Caco-2 (cell line): ENCODE data around the gene TELO2. TPM values are rescaled to one million over a fixed set of nuclear protein-coding genes. Genes with fewer than 3 reads are reported as not detected.

ENCODE experiments used
- BruUV-seq: library from RNA; stranded (reverse); fragments of 400-500 nt; replicated peaks from 2 replicates; lab custom pipeline; 2021; lab: Mats Ljungman, UMichigan
- CTCF ChIA-PET: fragments of 300-600 bp; sonication (Branson Sonifier 250); formaldehyde crosslinking; loops from one replicate; lab custom pipeline; 2022; ENCODE audit warnings: antibody characterized with exemption; lab: Charles Lee
- POLR2A ChIA-PET: fragments of 300-600 bp; sonication (Branson Sonifier 250); formaldehyde crosslinking; loops from one replicate; lab custom pipeline; 2022; ENCODE audit warnings: antibody characterized with exemption; lab: Charles Lee
- DNase-seq, 2 experiments: peaks; one replicate each; pipeline versions ENCODE4 v3.0.0 to v3.0.0-alpha.2; 2020 to 2022
- H3K27me3 ChIP-seq: replicated peaks from 2 replicates; pipeline ENCODE4 v1.6.0; 2011; ENCODE audit warnings: low read length; ENCODE audit not compliant: control insufficient read depth, insufficient read depth
- H3K36me3 ChIP-seq: 2 replicates; pipeline ENCODE4 v1.5.1; 2011; ENCODE audit warnings: low read length; ENCODE audit not compliant: control insufficient read depth, insufficient read depth
- H3K4me1 ChIP-seq: fragments of 250-450 bp; sonication (Bioruptor Pico); 2 replicates; pipeline ENCODE4 v1.5.1; 2020; ENCODE audit warnings: mild to moderate bottlenecking
- H3K4me3 ChIP-seq: 2 replicates; pipeline ENCODE4 v1.5.1; 2011; ENCODE audit warnings: low read depth, mild to moderate bottlenecking, control low read depth, low read length
- H3K9me3 ChIP-seq: fragments of 250-450 bp; sonication (Bioruptor Pico); 2 replicates; pipeline ENCODE4 v1.5.1; 2020; ENCODE audit warnings: mild to moderate bottlenecking, moderate library complexity
- H3K27ac Mint-ChIP-seq: one replicate; pipeline ENCODE4 v1.8.0; 2022; ENCODE audit warnings: mixed read lengths; ENCODE audit not compliant: unreplicated experiment
- H3K27me3 Mint-ChIP-seq: one replicate; pipeline ENCODE4 v1.8.0; 2022; ENCODE audit warnings: mixed read lengths; ENCODE audit not compliant: insufficient read depth, unreplicated experiment
- H3K36me3 Mint-ChIP-seq: one replicate; pipeline ENCODE4 v1.8.0; 2022; ENCODE audit warnings: mild to moderate bottlenecking, mixed read lengths; ENCODE audit not compliant: insufficient read depth, unreplicated experiment
- H3K4me1 Mint-ChIP-seq: one replicate; pipeline ENCODE4 v1.8.0; 2022; ENCODE audit warnings: low read depth, mixed read lengths; ENCODE audit not compliant: unreplicated experiment
- H3K4me3 Mint-ChIP-seq: one replicate; pipeline ENCODE4 v1.8.0; 2022; ENCODE audit warnings: mild to moderate bottlenecking, moderate library complexity, mixed read lengths; ENCODE audit not compliant: unreplicated experiment
- H3K9me3 Mint-ChIP-seq: one replicate; pipeline ENCODE4 v1.8.0; 2022; ENCODE audit warnings: mixed read lengths; ENCODE audit not compliant: unreplicated experiment
- intact Hi-C: fragments of 100-400 bp; cut with micrococcal nuclease; formaldehyde crosslinking; loops from one replicate; pipeline ENCODE4 v1.10.0; 2022; ENCODE audit not compliant: unreplicated experiment
- total RNA-seq: library from RNA; stranded (reverse); gene quantifications from 2 replicates; pipeline ENCODE4 v1.2.3, GENCODE V29; 2022
- TF ChIP-seq, protein P1 (sequence below), 2 experiments: fragments of 200-600 bp in 1 of 2; IDR thresholded peaks; 1 replicate in 1 of 2; 2 replicates in 1 of 2; pipeline versions ENCODE4 v1.5.1 to v1.8.0; 2011 to 2022; ENCODE audit warnings: antibody characterized with exemption in 1 of 2, control low read depth in 1 of 2, inconsistent platforms in 1 of 2, low read depth in 1 of 2, low read length in 1 of 2, mild to moderate bottlenecking in 1 of 2, moderate library complexity in 1 of 2; ENCODE audit not compliant: insufficient read depth in 1 of 2, severe bottlenecking in 1 of 2, unreplicated experiment in 1 of 2

Gene TELO2
- total RNA-seq, 1 experiment from 2014 or later = 55.7 TPM

DNA sequence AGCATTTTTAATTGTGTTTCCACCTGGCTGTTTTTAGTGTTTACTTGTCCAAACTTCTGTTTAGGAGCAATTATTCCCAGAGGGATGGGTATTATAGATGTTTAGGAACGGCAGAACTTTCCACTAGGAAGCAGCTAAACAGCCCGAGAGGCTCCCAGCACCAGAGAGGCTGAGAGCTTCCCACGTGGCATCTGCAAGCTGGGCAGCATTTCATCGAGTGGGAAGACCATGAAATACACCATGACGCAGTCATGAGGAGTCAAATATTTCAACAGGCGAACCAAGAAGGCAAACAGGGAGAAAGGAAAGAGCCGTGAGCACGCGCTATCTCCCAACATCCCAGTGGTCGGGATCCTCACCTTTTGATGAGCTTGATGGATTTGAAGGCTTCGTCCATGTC lies 64.4 kb downstream of the TELO2 start:
- H3K27me3 ChIP-seq = no peaks in the 10 kb centered on the region
- H3K4me1 ChIP-seq = no peaks in the 10 kb centered on the region
- no peak overlapping the region for H3K27ac Mint-ChIP-seq
- H3K27me3 Mint-ChIP-seq = no peaks in the 10 kb centered on the region
- no peaks in the 10 kb centered on the region for H3K36me3 Mint-ChIP-seq
- no peaks in the 10 kb centered on the region for H3K9me3 Mint-ChIP-seq
- no peaks in the 10 kb centered on the region for H3K9me3 ChIP-seq
- no peak overlapping the region for H3K4me3 ChIP-seq
- H3K36me3 ChIP-seq = no peaks in the 10 kb centered on the region
- no peak for DNase-seq
- ChIA-PET CTCF (no interaction called here), POLR2A (no interaction called here)
- intact Hi-C loops = no loop called here
- TF ChIP-seq, protein P1, sequence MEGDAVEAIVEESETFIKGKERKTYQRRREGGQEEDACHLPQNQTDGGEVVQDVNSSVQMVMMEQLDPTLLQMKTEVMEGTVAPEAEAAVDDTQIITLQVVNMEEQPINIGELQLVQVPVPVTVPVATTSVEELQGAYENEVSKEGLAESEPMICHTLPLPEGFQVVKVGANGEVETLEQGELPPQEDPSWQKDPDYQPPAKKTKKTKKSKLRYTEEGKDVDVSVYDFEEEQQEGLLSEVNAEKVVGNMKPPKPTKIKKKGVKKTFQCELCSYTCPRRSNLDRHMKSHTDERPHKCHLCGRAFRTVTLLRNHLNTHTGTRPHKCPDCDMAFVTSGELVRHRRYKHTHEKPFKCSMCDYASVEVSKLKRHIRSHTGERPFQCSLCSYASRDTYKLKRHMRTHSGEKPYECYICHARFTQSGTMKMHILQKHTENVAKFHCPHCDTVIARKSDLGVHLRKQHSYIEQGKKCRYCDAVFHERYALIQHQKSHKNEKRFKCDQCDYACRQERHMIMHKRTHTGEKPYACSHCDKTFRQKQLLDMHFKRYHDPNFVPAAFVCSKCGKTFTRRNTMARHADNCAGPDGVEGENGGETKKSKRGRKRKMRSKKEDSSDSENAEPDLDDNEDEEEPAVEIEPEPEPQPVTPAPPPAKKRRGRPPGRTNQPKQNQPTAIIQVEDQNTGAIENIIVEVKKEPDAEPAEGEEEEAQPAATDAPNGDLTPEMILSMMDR (IDR thresholded peaks at IDR 0.05; ENCODE audit: insufficient read depth in 1 of 2, low read depth in 1 of 2, low read length in 1 of 2, severe bottlenecking in 1 of 2, unreplicated experiment in 1 of 2) = no peak
- no TSS peak for BruUV-seq
- H3K4me1 Mint-ChIP-seq = no peaks in the 10 kb centered on the region
- H3K4me3 Mint-ChIP-seq = no peak overlapping the region

DNA sequence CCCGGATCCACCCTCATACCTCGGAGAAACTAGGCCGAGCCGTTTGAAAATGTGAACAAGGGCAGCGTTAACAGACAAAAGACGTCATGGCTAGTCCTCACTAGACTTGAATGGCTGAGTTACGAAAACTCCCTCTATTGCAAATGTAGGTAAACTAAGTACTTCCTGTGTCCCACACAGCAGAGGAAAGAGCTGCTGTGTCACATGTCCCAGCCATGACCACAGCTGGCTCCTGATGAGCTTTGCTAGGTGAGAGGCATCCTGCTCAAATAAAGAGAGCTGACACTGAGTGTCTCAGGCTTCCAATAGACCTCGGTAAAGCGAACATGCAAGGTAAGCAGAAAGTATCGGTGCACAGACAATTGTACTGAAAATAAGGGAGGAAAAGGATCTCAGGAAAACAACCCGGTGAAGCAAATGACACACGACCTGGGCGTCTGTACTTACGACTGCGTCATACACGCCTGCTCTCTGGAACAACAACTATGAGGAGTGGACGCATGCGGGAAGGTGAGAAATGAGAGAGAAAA lies 66.4 kb downstream of the TELO2 start:
- no peaks in the 10 kb centered on the region for H3K4me1 ChIP-seq
- ChIA-PET POLR2A (no interaction called here), CTCF (interaction anchor here (0.7 kb wide), 1 partner anchor 64 kb away, joined by 3 read pairs; no protein-coding TSS in a partner anchor)
- no peaks in the 10 kb centered on the region for H3K27me3 ChIP-seq
- BruUV-seq = no TSS peak
- intact Hi-C loops = no loop called here
- no peak overlapping the region for H3K27ac Mint-ChIP-seq
- no peaks in the 10 kb centered on the region for H3K9me3 ChIP-seq
- no peaks in the 10 kb centered on the region for H3K27me3 Mint-ChIP-seq
- no peaks in the 10 kb centered on the region for H3K9me3 Mint-ChIP-seq
- no peaks in the 10 kb centered on the region for H3K36me3 Mint-ChIP-seq
- no peaks in the 10 kb centered on the region for H3K36me3 ChIP-seq
- TF ChIP-seq, protein P1 (IDR thresholded peaks at IDR 0.05; ENCODE audit: insufficient read depth in 1 of 2, low read depth in 1 of 2, low read length in 1 of 2, severe bottlenecking in 1 of 2, unreplicated experiment in 1 of 2) = no peak
- no peak overlapping the region for H3K4me3 Mint-ChIP-seq
- DNase-seq = no peak
- no peak overlapping the region for H3K4me3 ChIP-seq
- H3K4me1 Mint-ChIP-seq = no peaks in the 10 kb centered on the region

Other genes starting within 250 kb of the TELO2 start
- gene TPSD1, start 237.3 kb upstream of the TELO2 start, total RNA-seq = not detected in 2 replicates
- 178 and 199 TPM in 2 replicates for gene UBE2I, start 183.7 kb upstream of the TELO2 start, total RNA-seq
- gene BAIAP3, start 159.7 kb upstream of the TELO2 start, total RNA-seq = 4.2 and 5.0 TPM in 2 replicates
- 48.3 and 48.6 TPM in 2 replicates for gene TSR3, start 141.5 kb upstream of the TELO2 start, total RNA-seq
- gene GNPTG, start 141.4 kb upstream of the TELO2 start, total RNA-seq = 37.3 and 37.6 TPM in 2 replicates
- gene UNKL, start 78.7 kb upstream of the TELO2 start, total RNA-seq = 31.2 and 37.7 TPM in 2 replicates
- gene UQCC4, start 72.6 kb upstream of the TELO2 start, total RNA-seq = 15.4 and 17.9 TPM in 2 replicates
- 2.0 and 2.1 TPM in 2 replicates for gene PERCC1, start 62.3 kb upstream of the TELO2 start, total RNA-seq
- 0.88 and 1.1 TPM in 2 replicates for gene CCDC154, start 48.8 kb upstream of the TELO2 start, total RNA-seq
- 119 and 127 TPM in 2 replicates for gene CLCN7, start 18.3 kb upstream of the TELO2 start, total RNA-seq
- gene PTX4, start 4.4 kb upstream of the TELO2 start, total RNA-seq = not detected in 2 replicates
- not detected in 2 replicates for gene TMEM204, start 40.3 kb downstream of the TELO2 start, total RNA-seq
- 16.0 and 16.2 TPM in 2 replicates for gene IFT140, start 118.7 kb downstream of the TELO2 start, total RNA-seq
- 24.7 and 27.3 TPM in 2 replicates for gene CRAMP1, start 119.0 kb downstream of the TELO2 start, total RNA-seq
- gene JPT2, start 184.9 kb downstream of the TELO2 start, total RNA-seq = 170 and 178 TPM in 2 replicates
- gene MAPK8IP3, start 212.8 kb downstream of the TELO2 start, total RNA-seq = 60.5 and 74.9 TPM in 2 replicates